ENCODE measurements around the gene GALC.

Gene GALC

GRCh38 chr14:88017535-88017934 lies 24.6 kb upstream of the GALC start:
- TF ChIP-seq CREB1 (IDR thresholded peaks at IDR 0.05; ENCODE audit: low read depth) (no peak), USF1 (IDR thresholded peaks at IDR 0.05) (no peak), TAF1 (IDR thresholded peaks at IDR 0.05; ENCODE audit: low read depth) (no peak), NFIC (IDR thresholded peaks at IDR 0.05) (no peak), TEAD4 (IDR thresholded peaks at IDR 0.05) (no peak), RAD21 (IDR thresholded peaks at IDR 0.05; ENCODE audit: low read depth) (no peak), REST (IDR thresholded peaks at IDR 0.05; ENCODE audit: low read depth) (no peak), ZBTB7A (IDR thresholded peaks at IDR 0.05; ENCODE audit: low read depth) (no peak), MAX (IDR thresholded peaks at IDR 0.05) (no peak), EGR1 (IDR thresholded peaks at IDR 0.05) (no peak), CEBPB (IDR thresholded peaks at IDR 0.05) (no peak), FOXM1 (IDR thresholded peaks at IDR 0.05; ENCODE audit: borderline replicate concordance, low read depth) (no peak), TCF12 (IDR thresholded peaks at IDR 0.05; ENCODE audit: low read depth) (no peak), EP300 (IDR thresholded peaks at IDR 0.05; ENCODE audit: borderline replicate concordance) (no peak), YY1 (IDR thresholded peaks at IDR 0.05; ENCODE audit: low read depth) (no peak)

- TF ChIP-seq NFIC (IDR thresholded peaks at IDR 0.05) (no peak), TAF1 (IDR thresholded peaks at IDR 0.05; ENCODE audit: low read depth) (no peak), REST (IDR thresholded peaks at IDR 0.05; ENCODE audit: low read depth) (no peak), TCF12 (IDR thresholded peaks at IDR 0.05; ENCODE audit: low read depth) (no peak), TEAD4 (IDR thresholded peaks at IDR 0.05) (no peak), YY1 (IDR thresholded peaks at IDR 0.05; ENCODE audit: low read depth) (no peak), MAX (IDR thresholded peaks at IDR 0.05) (no peak), EGR1 (IDR thresholded peaks at IDR 0.05) (no peak), FOXM1 (IDR thresholded peaks at IDR 0.05; ENCODE audit: borderline replicate concordance, low read depth) (no peak)
Observed at GRCh38 chr14:88016768-88017167, 23.8 kb upstream of the GALC start.

- TF ChIP-seq RAD21 (IDR thresholded peaks at IDR 0.05; ENCODE audit: low read depth) (peak; percentile 79), EP300 (IDR thresholded peaks at IDR 0.05; ENCODE audit: borderline replicate concordance) (no peak)
Observed at GRCh38 chr14:88013750-88014349, 20.9 kb upstream of the GALC start.

- TF ChIP-seq TEAD4 (IDR thresholded peaks at IDR 0.05) (no peak), FOXM1 (IDR thresholded peaks at IDR 0.05; ENCODE audit: borderline replicate concordance, low read depth) (no peak), TCF12 (IDR thresholded peaks at IDR 0.05; ENCODE audit: low read depth) (no peak), CEBPB (IDR thresholded peaks at IDR 0.05) (no peak), RAD21 (IDR thresholded peaks at IDR 0.05; ENCODE audit: low read depth) (no peak), CREB1 (IDR thresholded peaks at IDR 0.05; ENCODE audit: low read depth) (no peak), MAX (IDR thresholded peaks at IDR 0.05) (no peak), NFIC (IDR thresholded peaks at IDR 0.05) (no peak), USF1 (IDR thresholded peaks at IDR 0.05) (no peak), EGR1 (IDR thresholded peaks at IDR 0.05) (no peak), ZBTB7A (IDR thresholded peaks at IDR 0.05; ENCODE audit: low read depth) (no peak), TAF1 (IDR thresholded peaks at IDR 0.05; ENCODE audit: low read depth) (no peak), YY1 (IDR thresholded peaks at IDR 0.05; ENCODE audit: low read depth) (no peak), EP300 (IDR thresholded peaks at IDR 0.05; ENCODE audit: borderline replicate concordance) (no peak), REST (IDR thresholded peaks at IDR 0.05; ENCODE audit: low read depth) (no peak)
Observed at GRCh38 chr14:88012495-88012894, 19.5 kb upstream of the GALC start.

Data from Ishikawa (cell line).